CD1c-positive myeloid dendritic cell (primary cell): Measurements from ENCODE around the gene PDZK1IP1.

Source experiments
- DNase-seq: peaks from one replicate; pipeline ENCODE4 v3.0.0-alpha.2; 2016; ENCODE audit errors: extremely low spot score

PDZK1IP1 gene

GRCh38 chr1:47137925-47138615 lies 51.8 kb downstream of the PDZK1IP1 start:
- no peak for DNase-seq

DNA sequence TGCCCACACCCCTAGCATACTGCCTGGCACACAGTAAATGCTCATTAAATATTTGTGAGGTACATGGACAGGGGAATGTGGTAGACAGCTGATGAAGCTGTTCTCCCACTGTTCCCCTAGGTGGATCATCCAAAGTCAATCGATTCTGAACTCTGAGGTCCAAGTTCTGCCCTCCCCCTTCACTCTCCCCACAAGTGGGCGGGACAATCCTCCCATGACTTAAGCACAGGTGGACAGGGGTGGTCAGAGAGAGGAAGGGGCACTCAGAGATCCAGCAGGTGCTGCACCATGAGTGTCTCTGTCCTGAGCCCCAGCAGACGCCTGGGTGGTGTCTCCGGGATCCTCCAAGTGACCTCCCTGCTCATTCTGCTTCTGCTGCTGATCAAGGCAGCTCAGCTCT lies 52.6 kb downstream of the PDZK1IP1 start, which contains the start of gene CYP4A22:
CYP4A22 (plus strand) TSS at position 244 of the 400 bp plus-strand sequence; CDS start at position 289, 45 bp downstream.
- no peak for DNase-seq
